Stomach (tissue), 4 donors: Measurements from ENCODE around the gene HNRNPAB.

Experiments
- CTCF ChIP-seq, 7 experiments: fragments of 450-650 bp in 4 of 7; fragments of 200-600 bp in 3 of 7; sonication (generic) in 3 of 7; IDR thresholded peaks; one replicate each; pipeline ENCODE4 v1.5.1; 2016 to 2019; ENCODE audit warnings: antibody characterized with exemption in 7 of 7, control low read depth in 2 of 7, mild to moderate bottlenecking in 1 of 7
- POLR2A ChIP-seq, 4 donors: fragments of 450-650 bp; IDR thresholded peaks; one replicate each; pipeline ENCODE4 v1.6.1; 2016; ENCODE audit warnings: antibody characterized with exemption in 4 of 4, control low read depth in 2 of 4, mild to moderate bottlenecking in 1 of 4, moderate library complexity in 1 of 4
- POLR2AphosphoS5 ChIP-seq, 3 donors: sonication (generic); formaldehyde crosslinking; IDR thresholded peaks; one replicate each; pipeline ENCODE4 v1.6.1; 2016; ENCODE audit warnings: antibody characterized with exemption in 3 of 3

GRCh38 chr5:178194026-178194425 lies 10.3 kb upstream of the HNRNPAB start:
- TF ChIP-seq CTCF (IDR thresholded peaks at IDR 0.05) (no peak), POLR2AphosphoS5 (IDR thresholded peaks at IDR 0.05) (no peak), POLR2A (IDR thresholded peaks at IDR 0.05) (no peak)
